ENCODE measurements around the gene GALNT10.

DNA sequence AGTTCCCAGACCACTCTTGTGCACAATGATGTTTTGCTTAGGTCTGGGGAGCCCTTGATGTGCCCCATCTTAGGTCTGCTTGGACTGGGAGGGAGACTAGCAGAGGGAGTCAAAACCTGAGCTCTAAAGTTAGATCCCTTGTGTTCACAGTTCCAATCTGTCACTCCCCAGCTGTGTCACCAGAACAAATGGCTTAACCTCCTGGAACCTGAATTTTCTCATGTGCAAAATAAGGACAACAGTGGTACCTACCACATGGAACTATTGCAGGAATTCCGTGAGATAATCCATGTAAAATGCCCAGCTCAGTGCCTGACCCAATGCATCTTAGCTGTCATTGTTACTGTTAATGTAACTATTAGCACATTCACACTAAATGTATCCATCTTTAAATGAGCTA, 45.5 kb downstream of the GALNT10 start:
- TF ChIP-seq, protein P1, sequence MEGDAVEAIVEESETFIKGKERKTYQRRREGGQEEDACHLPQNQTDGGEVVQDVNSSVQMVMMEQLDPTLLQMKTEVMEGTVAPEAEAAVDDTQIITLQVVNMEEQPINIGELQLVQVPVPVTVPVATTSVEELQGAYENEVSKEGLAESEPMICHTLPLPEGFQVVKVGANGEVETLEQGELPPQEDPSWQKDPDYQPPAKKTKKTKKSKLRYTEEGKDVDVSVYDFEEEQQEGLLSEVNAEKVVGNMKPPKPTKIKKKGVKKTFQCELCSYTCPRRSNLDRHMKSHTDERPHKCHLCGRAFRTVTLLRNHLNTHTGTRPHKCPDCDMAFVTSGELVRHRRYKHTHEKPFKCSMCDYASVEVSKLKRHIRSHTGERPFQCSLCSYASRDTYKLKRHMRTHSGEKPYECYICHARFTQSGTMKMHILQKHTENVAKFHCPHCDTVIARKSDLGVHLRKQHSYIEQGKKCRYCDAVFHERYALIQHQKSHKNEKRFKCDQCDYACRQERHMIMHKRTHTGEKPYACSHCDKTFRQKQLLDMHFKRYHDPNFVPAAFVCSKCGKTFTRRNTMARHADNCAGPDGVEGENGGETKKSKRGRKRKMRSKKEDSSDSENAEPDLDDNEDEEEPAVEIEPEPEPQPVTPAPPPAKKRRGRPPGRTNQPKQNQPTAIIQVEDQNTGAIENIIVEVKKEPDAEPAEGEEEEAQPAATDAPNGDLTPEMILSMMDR (optimal IDR thresholded peaks at IDR 0.05 in 1 of 3, IDR thresholded peaks at IDR 0.05 in 1 of 3, conservative IDR thresholded peaks at IDR 0.05 in 1 of 3; ENCODE audit: extremely low read depth in 1 of 3, insufficient read depth in 2 of 3, low read length in 3 of 3), result no peak
- no peak for TF ChIP-seq EZH2 (IDR thresholded peaks at IDR 0.05; ENCODE audit: low read length)

Measured in keratinocyte (primary cell).